Thymus (tissue), 2 donors: ENCODE measurements around the gene PALS2. TPM values are rescaled to one million over a fixed set of nuclear protein-coding genes. Genes with fewer than 3 reads are reported as not detected.

Experiments
- polyA plus RNA-seq: library from polyadenylated mRNA; stranded (reverse); fragments of 200-250 nt; gene quantifications from one replicate; pipeline ENCODE4 v1.2.3, GENCODE V29; 2013
- total RNA-seq: library from RNA; stranded (reverse); fragments of 120-200 nt; gene quantifications from one replicate; pipeline ENCODE4 v1.2.4, GENCODE V29; 2013
- donor health status: healthy.

The PALS2 gene
- total and polyA plus RNA-seq, 2 donors, result 3.2 to 23.6 TPM

Other genes starting within 250 kb of the PALS2 start
- 1.9 TPM for gene GSDME, start 184.0 kb downstream of the PALS2 start, total RNA-seq
- gene GSDME, start 184.0 kb downstream of the PALS2 start, polyA plus RNA-seq, result 10.7 TPM